ENCODE results near the gene TEX9.

Gene TEX9

GRCh38 chr15:56456229-56456628, 91.0 kb downstream of the TEX9 start:
- DNase-seq, result no peak

- no peak for DNase-seq
Measured at GRCh38 chr15:56459096-56459495, 93.9 kb downstream of the TEX9 start.

- no peak for DNase-seq
Measured at GRCh38 chr15:56460071-56460470, 94.8 kb downstream of the TEX9 start.

GRCh38 chr15:56460947-56461346, 95.7 kb downstream of the TEX9 start:
- DNase-seq, result no peak

- peak; percentile 86 for DNase-seq
Measured at GRCh38 chr15:56464893-56465520, 99.8 kb downstream of the TEX9 start, which contains the start of gene MNS1. Gene MNS1 (minus strand): TSS chr15:56465137. CDS start chr15:56464972, 165 bp downstream.

- no peak for DNase-seq
Measured at GRCh38 chr15:56467616-56468015, 102.4 kb downstream of the TEX9 start.

GRCh38 chr15:56468401-56468800, 103.2 kb downstream of the TEX9 start:
- DNase-seq, result no peak

GRCh38 chr15:56469483-56469882, 104.3 kb downstream of the TEX9 start:
- no peak for DNase-seq

- no peak for DNase-seq
Measured at GRCh38 chr15:56471440-56472069, 106.3 kb downstream of the TEX9 start.

- no peak for DNase-seq
Measured at GRCh38 chr15:56472278-56472677, 107.1 kb downstream of the TEX9 start.

GRCh38 chr15:56473017-56473416, 107.8 kb downstream of the TEX9 start:
- DNase-seq, result no peak

GRCh38 chr15:56475351-56475750, 110.1 kb downstream of the TEX9 start:
- no peak for DNase-seq

Data from T1000 (cell line).